Gastrocnemius medialis (tissue), 4 donors: ENCODE measurements around the gene PCSK1N. TPM values are rescaled to one million over a fixed set of nuclear protein-coding genes. Genes with fewer than 3 reads are reported as not detected.
"Not testable (repeated sequence)": the region's sequence is repeated elsewhere in the genome, so short reads cannot be mapped to it uniquely, and the experiment has no call there.

Experiments
- ATAC-seq, 2 donors: fragments of 150-250 bp; one replicate each; pipeline ENCODE4 v1.9.1; 2016
- DNase-seq, 2 donors: peaks; one replicate each; pipeline ENCODE4 v3.0.0-alpha.2; 2019
- H3K27ac ChIP-seq, 4 donors: fragments of 200-600 bp; sonication (generic); 1 replicate in 1 of 4; 2 replicates in 3 of 4; pipeline ENCODE4 v1.5.1; 2016 to 2018; ENCODE audit warnings: mild to moderate bottlenecking in 2 of 4, moderate library complexity in 1 of 4
- H3K27me3 ChIP-seq, 3 donors: fragments of 200-600 bp; sonication (generic) in 2 of 3; 1 replicate in 1 of 3; 2 replicates in 2 of 3; pipeline versions ENCODE4 v1.5.1 to v1.6.0; 2016 to 2019; ENCODE audit warnings: mild to moderate bottlenecking in 1 of 3, moderate library complexity in 1 of 3
- H3K36me3 ChIP-seq, 2 donors: fragments of 200-600 bp; sonication (generic) in 1 of 2; one replicate each; pipeline ENCODE4 v1.5.1; 2017 to 2018
- H3K4me1 ChIP-seq, 2 donors: fragments of 200-600 bp; sonication (generic) in 1 of 2; one replicate each; pipeline ENCODE4 v1.5.1; 2016 to 2017; ENCODE audit warnings: mild to moderate bottlenecking in 2 of 2
- H3K4me3 ChIP-seq, 4 donors: fragments of 200-600 bp; sonication (generic) in 3 of 4; 1 replicate in 1 of 4; 2 replicates in 3 of 4; pipeline ENCODE4 v1.5.1; 2016 to 2019; ENCODE audit warnings: mild to moderate bottlenecking in 2 of 4
- H3K9me3 ChIP-seq, 3 donors: fragments of 200-600 bp; sonication (generic) in 2 of 3; 1 replicate in 1 of 3; 2 replicates in 2 of 3; pipeline ENCODE4 v1.5.1; 2016 to 2019
- POLR2A ChIP-seq, 2 donors: fragments of 450-650 bp; IDR thresholded peaks; one replicate each; pipeline ENCODE4 v1.6.1; 2017; ENCODE audit warnings: antibody characterized with exemption in 2 of 2, mild to moderate bottlenecking in 2 of 2, moderate library complexity in 2 of 2
- in situ Hi-C, 4 donors: fragments of 200-750 bp; cut with MboI; loops; one replicate each; pipeline versions ENCODE4 v1.15.0 to v1.8.0; 2017; ENCODE audit warnings: low sequenced_read_pairs in 4 of 4
- intact Hi-C: fragments of 100-400 bp; cut with DNase I; formaldehyde crosslinking; loops from one replicate; pipeline ENCODE4 v1.15.1; 2023; ENCODE audit warnings: low total_unique reads
- total RNA-seq, 4 donors: library from RNA; depleted of rRNA; stranded (reverse); fragments of >200 nt; gene quantifications; one replicate each; pipeline versions ENCODE4 v1.1.0 to v1.2.3, GENCODE V29; 2016
- TF ChIP-seq, protein P1 (sequence below), 5 experiments: fragments of 450-650 bp in 3 of 5; fragments of 200-600 bp in 2 of 5; sonication (generic) in 2 of 5; IDR thresholded peaks in 4 of 5; conservative IDR thresholded peaks in 1 of 5; 1 replicate in 4 of 5; 2 replicates in 1 of 5; pipeline ENCODE4 v1.5.1; 2016 to 2019; ENCODE audit warnings: antibody characterized with exemption in 5 of 5, mild to moderate bottlenecking in 3 of 5, moderate library complexity in 3 of 5

The PCSK1N gene
- total RNA-seq, 4 donors from 2014 or later, result not detected

DNA sequence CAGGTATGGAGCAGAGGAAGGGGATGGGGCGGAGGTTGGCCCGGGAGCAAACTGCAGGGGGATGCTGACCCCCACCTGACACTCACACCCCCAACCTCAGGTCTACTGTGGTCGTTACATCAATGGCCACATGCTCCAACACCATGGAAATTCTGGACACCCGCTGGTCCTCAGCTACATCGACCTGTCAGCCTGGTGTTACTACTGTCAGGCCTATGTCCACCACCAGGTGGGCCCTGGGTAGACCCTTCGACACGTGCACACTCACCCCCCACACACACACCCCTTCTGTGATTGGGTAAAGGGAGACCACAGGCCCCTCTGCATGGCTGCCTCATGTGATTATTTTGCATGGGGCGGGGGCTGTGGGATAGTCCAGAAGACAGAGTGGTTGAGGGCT lies 11.3 kb downstream of the PCSK1N start:
- no peaks in the 10 kb centered on the region for H3K9me3 ChIP-seq
- no peak overlapping the region for H3K4me3 ChIP-seq
- H3K27ac ChIP-seq, result no peak overlapping the region
- no peaks in the 10 kb centered on the region for H3K27me3 ChIP-seq
- intact Hi-C loops (no loop called here), in situ Hi-C loops (loop anchor here in 1 of 4 donors (25.0 kb wide), 1 partner anchor 162 kb away; no protein-coding TSS in a partner anchor)
- DNase-seq (no peak), ATAC-seq (no peak)
- TF ChIP-seq, protein P1, sequence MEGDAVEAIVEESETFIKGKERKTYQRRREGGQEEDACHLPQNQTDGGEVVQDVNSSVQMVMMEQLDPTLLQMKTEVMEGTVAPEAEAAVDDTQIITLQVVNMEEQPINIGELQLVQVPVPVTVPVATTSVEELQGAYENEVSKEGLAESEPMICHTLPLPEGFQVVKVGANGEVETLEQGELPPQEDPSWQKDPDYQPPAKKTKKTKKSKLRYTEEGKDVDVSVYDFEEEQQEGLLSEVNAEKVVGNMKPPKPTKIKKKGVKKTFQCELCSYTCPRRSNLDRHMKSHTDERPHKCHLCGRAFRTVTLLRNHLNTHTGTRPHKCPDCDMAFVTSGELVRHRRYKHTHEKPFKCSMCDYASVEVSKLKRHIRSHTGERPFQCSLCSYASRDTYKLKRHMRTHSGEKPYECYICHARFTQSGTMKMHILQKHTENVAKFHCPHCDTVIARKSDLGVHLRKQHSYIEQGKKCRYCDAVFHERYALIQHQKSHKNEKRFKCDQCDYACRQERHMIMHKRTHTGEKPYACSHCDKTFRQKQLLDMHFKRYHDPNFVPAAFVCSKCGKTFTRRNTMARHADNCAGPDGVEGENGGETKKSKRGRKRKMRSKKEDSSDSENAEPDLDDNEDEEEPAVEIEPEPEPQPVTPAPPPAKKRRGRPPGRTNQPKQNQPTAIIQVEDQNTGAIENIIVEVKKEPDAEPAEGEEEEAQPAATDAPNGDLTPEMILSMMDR (IDR thresholded peaks at IDR 0.05 in 4 of 5, conservative IDR thresholded peaks at IDR 0.05 in 1 of 5), result no peak
- TF ChIP-seq POLR2A (IDR thresholded peaks at IDR 0.05), result no peak
- H3K4me1 ChIP-seq, result no peaks in the 10 kb centered on the region
- H3K36me3 ChIP-seq, result peaks cover 0 to 4% of the 10 kb centered on the region in 2 donors

DNA sequence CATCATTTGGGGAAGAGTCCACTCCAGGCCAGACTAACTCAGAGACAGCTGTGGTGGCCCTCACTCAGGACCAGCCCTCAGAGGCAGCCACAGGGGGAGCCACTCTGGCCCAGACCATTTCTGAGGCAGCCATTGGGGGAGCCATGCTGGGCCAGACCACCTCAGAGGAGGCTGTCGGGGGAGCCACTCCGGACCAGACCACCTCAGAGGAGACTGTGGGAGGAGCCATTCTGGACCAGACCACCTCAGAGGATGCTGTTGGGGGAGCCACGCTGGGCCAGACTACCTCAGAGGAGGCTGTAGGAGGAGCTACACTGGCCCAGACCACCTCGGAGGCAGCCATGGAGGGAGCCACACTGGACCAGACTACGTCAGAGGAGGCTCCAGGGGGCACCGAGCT lies 12.4 kb downstream of the PCSK1N start:
- in situ Hi-C loops (loop anchor here in 1 of 4 donors (25.0 kb wide), 1 partner anchor 161 kb away; no protein-coding TSS in a partner anchor), intact Hi-C loops (no loop called here)
- DNase-seq, result no peak
- Histone ChIP-seq H3K4me1 (no peaks in the 10 kb centered on the region), H3K9me3 (no peaks in the 10 kb centered on the region), H3K4me3 (no peak overlapping the region), H3K36me3 (peaks cover 0 to 4% of the 10 kb centered on the region in 2 donors), H3K27ac (no peak overlapping the region), H3K27me3 (no peaks in the 10 kb centered on the region)
- TF ChIP-seq, protein P1 (IDR thresholded peaks at IDR 0.05 in 4 of 5, conservative IDR thresholded peaks at IDR 0.05 in 1 of 5), result no peak
- no peak for TF ChIP-seq POLR2A (IDR thresholded peaks at IDR 0.05)
- ATAC-seq, result no peak

DNA sequence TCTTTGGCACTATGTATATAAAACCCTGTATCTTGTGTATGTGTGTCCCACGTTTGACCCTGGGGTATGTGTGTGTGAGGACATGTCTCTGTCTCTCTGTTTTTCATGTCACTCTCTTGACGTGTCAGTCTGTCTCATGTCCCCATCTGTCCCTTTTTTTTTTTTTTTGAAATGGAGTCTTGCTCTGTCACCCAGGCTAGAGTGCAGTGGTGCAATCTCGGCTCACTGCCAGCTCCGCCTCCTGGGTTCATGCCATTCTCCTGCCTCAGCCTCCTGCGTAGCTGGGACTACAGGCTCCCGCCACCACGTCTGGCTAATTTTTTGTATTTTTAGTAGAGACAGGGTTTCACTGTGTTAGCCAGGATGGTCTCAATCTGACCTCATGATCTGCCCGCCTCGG lies 16.0 kb downstream of the PCSK1N start:
- H3K27me3 ChIP-seq, DNase-seq, H3K9me3 ChIP-seq, H3K4me3 ChIP-seq, H3K36me3 ChIP-seq, ATAC-seq, H3K4me1 ChIP-seq, intact Hi-C loops, H3K27ac ChIP-seq: not testable (repeated sequence)
- in situ Hi-C loops, result loop anchor here in 1 of 4 donors (25.0 kb wide), 1 partner anchor 157 kb away; no protein-coding TSS in a partner anchor

- no peak overlapping the region for H3K4me3 ChIP-seq
- in situ Hi-C loops (loop anchor here in 1 of 4 donors (25.0 kb wide), 1 partner anchor 157 kb away; no protein-coding TSS in a partner anchor), intact Hi-C loops (no loop called here)
- DNase-seq (no peak), ATAC-seq (no peak)
- no peak overlapping the region for H3K27ac ChIP-seq
- H3K9me3 ChIP-seq, result no peaks in the 10 kb centered on the region
- H3K27me3 ChIP-seq, result no peaks in the 10 kb centered on the region
- H3K36me3 ChIP-seq, result peaks cover 0 to 4% of the 10 kb centered on the region in 2 donors
- no peaks in the 10 kb centered on the region for H3K4me1 ChIP-seq
- TF ChIP-seq POLR2A (IDR thresholded peaks at IDR 0.05), result no peak
- TF ChIP-seq, protein P1 (IDR thresholded peaks at IDR 0.05 in 4 of 5, conservative IDR thresholded peaks at IDR 0.05 in 1 of 5), result no peak
Measured at GRCh38 chrX:48818866-48819265, 16.5 kb downstream of the PCSK1N start.

DNA sequence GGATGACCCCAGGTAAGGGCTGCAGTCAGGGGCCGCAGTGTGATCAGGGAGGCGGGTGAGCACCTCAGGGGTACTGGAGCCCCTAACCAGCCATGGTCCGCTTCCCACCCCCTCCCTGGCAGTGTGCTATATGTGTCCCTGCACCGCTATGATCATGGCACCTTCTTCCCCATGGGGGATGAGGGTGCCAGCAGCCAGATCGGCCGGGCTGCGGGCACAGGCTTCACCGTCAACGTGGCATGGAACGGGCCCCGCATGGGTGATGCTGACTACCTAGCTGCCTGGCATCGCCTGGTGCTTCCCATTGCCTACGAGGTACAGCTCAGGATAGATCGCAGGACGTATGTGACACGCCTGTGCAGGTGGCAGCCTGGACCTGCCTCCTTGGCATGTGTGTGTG lies 17.3 kb downstream of the PCSK1N start:
- TF ChIP-seq POLR2A (IDR thresholded peaks at IDR 0.05), result no peak
- TF ChIP-seq, protein P1 (IDR thresholded peaks at IDR 0.05 in 4 of 5, conservative IDR thresholded peaks at IDR 0.05 in 1 of 5), result no peak
- no peak for DNase-seq
- no peak for ATAC-seq
- Histone ChIP-seq H3K9me3 (no peaks in the 10 kb centered on the region), H3K27ac (no peak overlapping the region), H3K36me3 (peaks cover 0 to 4% of the 10 kb centered on the region in 2 donors), H3K27me3 (no peaks in the 10 kb centered on the region), H3K4me3 (no peak overlapping the region), H3K4me1 (no peaks in the 10 kb centered on the region)
- in situ Hi-C loops, result loop anchor here in 1 of 4 donors (25.0 kb wide), 1 partner anchor 156 kb away; no protein-coding TSS in a partner anchor
- intact Hi-C loops, result no loop called here
